Endothelial cell (in vitro differentiated cells): ENCODE data around the gene HTR3C. TPM values are rescaled to one million over a fixed set of nuclear protein-coding genes. Genes with fewer than 3 reads are reported as not detected.

ENCODE experiments used
- DNase-seq: peaks from one replicate; pipeline ENCODE4 v3.0.0; 2021; ENCODE audit warnings: low spot score
- H3K27ac Mint-ChIP-seq: one replicate; pipeline ENCODE4 v1.8.0; 2021; ENCODE audit warnings: mixed read lengths, inconsistent platforms; ENCODE audit not compliant: unreplicated experiment
- H3K27me3 Mint-ChIP-seq: one replicate; pipeline ENCODE4 v1.8.0; 2021; ENCODE audit warnings: mild to moderate bottlenecking, moderate library complexity, mixed read lengths, inconsistent platforms; ENCODE audit not compliant: unreplicated experiment
- H3K36me3 Mint-ChIP-seq: one replicate; pipeline ENCODE4 v1.8.0; 2021; ENCODE audit warnings: mild to moderate bottlenecking, low read depth, mixed read lengths, inconsistent platforms; ENCODE audit not compliant: unreplicated experiment
- H3K4me1 Mint-ChIP-seq: one replicate; pipeline ENCODE4 v1.8.0; 2021; ENCODE audit warnings: mild to moderate bottlenecking, mixed read lengths, inconsistent platforms; ENCODE audit not compliant: unreplicated experiment
- H3K4me3 Mint-ChIP-seq: one replicate; pipeline ENCODE4 v1.8.0; 2021; ENCODE audit warnings: mild to moderate bottlenecking, mixed read lengths, inconsistent platforms; ENCODE audit not compliant: unreplicated experiment
- H3K9me3 Mint-ChIP-seq: one replicate; pipeline ENCODE4 v1.8.0; 2021; ENCODE audit warnings: mixed read lengths, inconsistent platforms; ENCODE audit not compliant: unreplicated experiment
- CTCF ChIP-seq: fragments of 200-600 bp; sonication (generic); IDR thresholded peaks from one replicate; pipeline ENCODE4 v1.5.0; 2021; ENCODE audit warnings: antibody characterized with exemption; ENCODE audit not compliant: unreplicated experiment
- total RNA-seq: library from RNA; stranded (reverse); fragmentation: NEBNext Ultra II Directional; extraction: Animal tissue kit (Norgen Biotek cat#: 25700); gene quantifications from one replicate; pipeline ENCODE4 v1.2.1, GENCODE V29; 2021; ENCODE audit not compliant: unreplicated experiment

Gene HTR3C
- total RNA-seq, 1 donor from 2014 or later, result not detected

DNA sequence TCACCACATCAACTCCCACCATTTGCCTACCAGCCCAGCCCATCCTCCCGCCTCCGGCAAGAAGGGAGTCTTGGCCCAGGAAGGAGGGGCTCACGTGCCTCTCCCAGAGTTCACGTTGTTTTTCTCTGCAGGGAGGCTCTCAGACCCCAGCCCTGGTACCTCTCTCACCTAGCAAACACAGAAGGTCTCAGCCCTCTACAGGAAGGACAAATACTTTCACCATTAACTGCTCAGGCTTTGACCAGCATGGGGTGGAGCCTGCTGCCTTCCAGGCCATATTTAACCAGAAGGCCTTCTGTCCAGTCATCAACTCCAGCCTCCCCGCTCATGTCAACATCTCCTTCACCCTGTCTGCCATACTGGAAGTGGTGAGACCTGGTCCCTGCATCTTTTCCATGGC lies 25.0 kb downstream of the HTR3C start:
- no peak overlapping the region for H3K4me3 Mint-ChIP-seq
- H3K27ac Mint-ChIP-seq, result no peak overlapping the region
- no peaks in the 10 kb centered on the region for H3K4me1 Mint-ChIP-seq
- no peak for TF ChIP-seq CTCF
- no peak for DNase-seq
- H3K9me3 Mint-ChIP-seq, result no peaks in the 10 kb centered on the region
- H3K27me3 Mint-ChIP-seq, result peaks cover 6% of the 10 kb centered on the region
- H3K36me3 Mint-ChIP-seq, result no peaks in the 10 kb centered on the region

DNA sequence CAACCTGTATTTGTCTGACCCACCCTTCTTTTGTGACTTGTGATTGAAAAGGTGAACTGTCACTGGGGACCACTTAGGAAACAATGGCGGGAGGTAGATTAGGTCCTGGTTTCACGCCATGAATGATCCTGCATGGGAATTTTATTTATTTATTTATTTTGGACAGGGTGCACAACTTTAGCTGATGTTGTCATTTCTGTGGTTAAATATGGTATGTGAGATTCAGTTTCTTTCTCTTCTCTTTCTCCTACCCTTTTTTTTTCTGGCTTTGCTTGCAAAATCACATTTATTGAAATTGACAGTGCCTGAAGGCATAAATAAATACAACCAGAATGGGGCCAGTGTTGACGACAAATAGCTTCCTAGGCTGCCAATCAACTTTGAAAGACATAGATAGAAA lies 26.0 kb downstream of the HTR3C start:
- H3K9me3 Mint-ChIP-seq, result no peaks in the 10 kb centered on the region
- peaks cover 6% of the 10 kb centered on the region for H3K27me3 Mint-ChIP-seq
- no peak for DNase-seq
- TF ChIP-seq CTCF, result no peak
- H3K4me3 Mint-ChIP-seq, result no peak overlapping the region
- no peak overlapping the region for H3K27ac Mint-ChIP-seq
- no peaks in the 10 kb centered on the region for H3K36me3 Mint-ChIP-seq
- no peaks in the 10 kb centered on the region for H3K4me1 Mint-ChIP-seq

DNA sequence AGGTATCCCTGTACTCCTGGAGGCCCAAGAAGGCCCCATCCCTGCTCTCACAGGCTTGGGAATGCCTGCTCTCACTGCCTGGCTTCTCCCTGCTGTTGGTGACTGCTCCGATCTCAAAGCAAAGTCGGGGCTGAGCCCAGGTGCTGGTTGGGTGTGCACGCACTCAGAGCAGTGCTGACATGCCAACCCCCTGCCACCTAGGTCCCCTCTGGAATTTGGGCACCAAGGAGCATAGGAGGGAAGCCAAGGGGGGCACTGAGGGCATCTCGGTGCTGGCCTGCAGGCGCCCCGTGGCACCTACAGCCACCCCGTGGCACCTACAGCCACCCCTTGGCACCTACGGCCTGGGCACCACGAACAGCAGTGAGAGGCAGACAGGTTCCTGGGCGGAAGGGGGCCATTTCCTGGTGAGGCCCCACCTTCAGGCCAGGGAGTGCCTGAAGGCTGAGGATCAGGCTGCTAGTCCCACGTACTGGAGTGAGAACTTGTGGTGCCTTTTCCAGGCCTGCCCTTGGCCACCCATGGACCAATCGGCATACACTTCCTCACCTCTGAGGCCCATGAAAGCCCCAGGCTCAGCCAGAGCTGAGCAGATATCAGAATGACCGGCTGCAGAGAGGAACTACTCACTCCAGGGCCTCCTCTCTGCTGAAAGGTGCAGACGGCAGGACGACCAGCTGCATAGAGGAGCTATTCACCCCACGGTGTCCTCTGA lies 28.4 kb downstream of the HTR3C start:
- H3K36me3 Mint-ChIP-seq, result peaks cover 4% of the 10 kb centered on the region
- peaks cover 5% of the 10 kb centered on the region for H3K4me1 Mint-ChIP-seq
- H3K9me3 Mint-ChIP-seq, result no peaks in the 10 kb centered on the region
- peaks cover 6% of the 10 kb centered on the region for H3K27me3 Mint-ChIP-seq
- no peak overlapping the region for H3K4me3 Mint-ChIP-seq
- no peak for TF ChIP-seq CTCF
- no peak overlapping the region for H3K27ac Mint-ChIP-seq
- no peak for DNase-seq

GRCh38 chr3:184082034-184082433 lies 29.2 kb downstream of the HTR3C start:
- Mint-ChIP-seq H3K27me3 (peaks cover 6% of the 10 kb centered on the region), H3K4me3 (no peak overlapping the region), H3K36me3 (peaks cover 7% of the 10 kb centered on the region), H3K4me1 (peaks cover 5% of the 10 kb centered on the region), H3K27ac (no peak overlapping the region), H3K9me3 (no peaks in the 10 kb centered on the region)
- no peak for DNase-seq
- TF ChIP-seq CTCF, result no peak

DNA sequence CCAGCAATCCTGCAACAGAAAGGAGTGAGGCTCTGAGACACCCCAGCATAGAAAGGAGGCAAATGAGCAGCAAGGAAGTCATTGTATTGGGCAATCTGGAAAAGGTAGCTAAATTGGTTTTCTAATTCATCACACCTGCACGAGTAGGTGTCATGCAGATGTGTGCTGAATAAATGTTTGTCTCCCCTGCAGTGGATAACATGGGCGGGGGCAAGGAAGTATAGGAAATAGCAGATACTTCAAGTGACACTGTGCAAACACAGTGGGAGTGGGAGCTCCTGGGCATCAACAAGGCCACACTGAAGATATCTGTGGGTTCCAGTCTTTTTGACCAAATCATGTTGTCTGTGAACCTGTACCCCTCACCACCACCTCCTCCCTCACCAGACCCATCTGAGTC lies 29.6 kb downstream of the HTR3C start:
- Mint-ChIP-seq H3K27me3 (peaks cover 6% of the 10 kb centered on the region), H3K4me1 (peaks cover 5% of the 10 kb centered on the region), H3K4me3 (no peak overlapping the region), H3K36me3 (peaks cover 7% of the 10 kb centered on the region), H3K9me3 (no peaks in the 10 kb centered on the region), H3K27ac (no peak overlapping the region)
- TF ChIP-seq CTCF, result no peak
- no peak for DNase-seq
